Amygdala (tissue), 56 donors: ENCODE data around the gene HMG20B.

Experiments
- DNase-seq, 56 donors: peaks; one replicate each; lab custom pipeline; 2025; lab: John Stamatoyannopoulos, UW

The HMG20B gene

GRCh38 chr19:3615524-3616135 is 42.9 kb downstream of the HMG20B start:
- DNase-seq: no peak

GRCh38 chr19:3617463-3617862 is 44.7 kb downstream of the HMG20B start:
- DNase-seq: no peak

GRCh38 chr19:3618144-3618810 is 45.5 kb downstream of the HMG20B start:
- peak in 32 of 56 donors; percentile 9 to 75 (median 38) for DNase-seq

GRCh38 chr19:3618811-3619630 is 46.3 kb downstream of the HMG20B start:
- no peak for DNase-seq

- DNase-seq: no peak
Observed at GRCh38 chr19:3619631-3620012, 46.9 kb downstream of the HMG20B start.

- DNase-seq: no peak
Observed at GRCh38 chr19:3620145-3620816, 47.5 kb downstream of the HMG20B start.

- DNase-seq: no peak
Observed at GRCh38 chr19:3620817-3621547, 48.2 kb downstream of the HMG20B start.

GRCh38 chr19:3621689-3622088 is 48.9 kb downstream of the HMG20B start:
- no peak for DNase-seq

GRCh38 chr19:3622224-3622623 is 49.5 kb downstream of the HMG20B start:
- DNase-seq: no peak

- no peak for DNase-seq
Observed at GRCh38 chr19:3623716-3624115, 51.0 kb downstream of the HMG20B start.

- no peak for DNase-seq
Observed at GRCh38 chr19:3625996-3626472, 53.3 kb downstream of the HMG20B start.

- peak; percentile 76 to 99 (median 96) for DNase-seq
Observed at GRCh38 chr19:3626473-3627350, 54.0 kb downstream of the HMG20B start, which contains the start of gene CACTIN. CACTIN (minus strand) TSS chr19:3626790; CDS start chr19:3626762, 28 bp downstream.

- no peak for DNase-seq
Observed at GRCh38 chr19:3627351-3627723, 54.6 kb downstream of the HMG20B start.
